Measurements from ENCODE around the gene ZCCHC8.
"Not testable (repeated sequence)": the region's sequence is repeated elsewhere in the genome, so short reads cannot be mapped to it uniquely, and the experiment has no call there.

The ZCCHC8 gene

GRCh38 chr12:122503783-122504590, 3.3 kb upstream of the ZCCHC8 start:
- no peak for DNase-seq (ENCODE audit: low read depth in 1 of 2, low spot score in 1 of 2)
- no peak for TF ChIP-seq JUND (IDR thresholded peaks at IDR 0.05; ENCODE audit: low read depth)
- in situ Hi-C loops (cut with HindIII; ENCODE audit: low pct_unique_long_range_greater_than_20kb, low sequenced_read_pairs): no loop called here

- no peak for DNase-seq (ENCODE audit: low read depth in 1 of 2, low spot score in 1 of 2)
- TF ChIP-seq JUND (IDR thresholded peaks at IDR 0.05; ENCODE audit: low read depth): no peak
- in situ Hi-C loops (cut with HindIII; ENCODE audit: low pct_unique_long_range_greater_than_20kb, low sequenced_read_pairs): no loop called here
Observed at GRCh38 chr12:122503147-122503751, 2.5 kb upstream of the ZCCHC8 start.

- in situ Hi-C loops (cut with HindIII; ENCODE audit: low pct_unique_long_range_greater_than_20kb, low sequenced_read_pairs): no loop called here
- no peak for DNase-seq (ENCODE audit: low read depth in 1 of 2, low spot score in 1 of 2)
- TF ChIP-seq JUND (IDR thresholded peaks at IDR 0.05; ENCODE audit: low read depth): no peak
Observed at GRCh38 chr12:122501489-122501989, 807 bp upstream of the ZCCHC8 start.

GRCh38 chr12:122499991-122500684, 594 bp downstream of the ZCCHC8 start:
- no peak for TF ChIP-seq JUND (IDR thresholded peaks at IDR 0.05; ENCODE audit: low read depth)
- DNase-seq (ENCODE audit: low read depth in 1 of 2, low spot score in 1 of 2): peak; percentile 49 to 83
- in situ Hi-C loops (cut with HindIII; ENCODE audit: low pct_unique_long_range_greater_than_20kb, low sequenced_read_pairs): no loop called here

- in situ Hi-C loops (cut with HindIII; ENCODE audit: low pct_unique_long_range_greater_than_20kb, low sequenced_read_pairs): no loop called here
- TF ChIP-seq JUND (IDR thresholded peaks at IDR 0.05; ENCODE audit: low read depth): no peak
- DNase-seq (ENCODE audit: low read depth in 1 of 2, low spot score in 1 of 2): no peak
Observed at GRCh38 chr12:122495258-122495657, 5.5 kb downstream of the ZCCHC8 start.

- in situ Hi-C loops (cut with HindIII; ENCODE audit: low pct_unique_long_range_greater_than_20kb, low sequenced_read_pairs); DNase-seq (ENCODE audit: low read depth in 1 of 2, low spot score in 1 of 2): not testable (repeated sequence)
Observed at GRCh38 chr12:122493222-122493621, 7.5 kb downstream of the ZCCHC8 start.

- no peak for DNase-seq (ENCODE audit: low read depth in 1 of 2, low spot score in 1 of 2)
- no peak for TF ChIP-seq JUND (IDR thresholded peaks at IDR 0.05; ENCODE audit: low read depth)
- in situ Hi-C loops (cut with HindIII; ENCODE audit: low pct_unique_long_range_greater_than_20kb, low sequenced_read_pairs): no loop called here
Observed at GRCh38 chr12:122491991-122492390, 8.7 kb downstream of the ZCCHC8 start.

GRCh38 chr12:122489038-122489437, 11.7 kb downstream of the ZCCHC8 start:
- in situ Hi-C loops (cut with HindIII; ENCODE audit: low pct_unique_long_range_greater_than_20kb, low sequenced_read_pairs): no loop called here
- no peak for TF ChIP-seq JUND (IDR thresholded peaks at IDR 0.05; ENCODE audit: low read depth)
- DNase-seq (ENCODE audit: low read depth in 1 of 2, low spot score in 1 of 2): no peak

- in situ Hi-C loops (cut with HindIII; ENCODE audit: low pct_unique_long_range_greater_than_20kb, low sequenced_read_pairs); DNase-seq (ENCODE audit: low read depth in 1 of 2, low spot score in 1 of 2): not testable (repeated sequence)
Observed at GRCh38 chr12:122487807-122488206, 12.9 kb downstream of the ZCCHC8 start.

GRCh38 chr12:122486805-122487426, 13.8 kb downstream of the ZCCHC8 start:
- DNase-seq (ENCODE audit: low read depth in 1 of 2, low spot score in 1 of 2): no peak
- TF ChIP-seq JUND (IDR thresholded peaks at IDR 0.05; ENCODE audit: low read depth): no peak
- in situ Hi-C loops (cut with HindIII; ENCODE audit: low pct_unique_long_range_greater_than_20kb, low sequenced_read_pairs): no loop called here

- DNase-seq (ENCODE audit: low read depth in 1 of 2, low spot score in 1 of 2); in situ Hi-C loops (cut with HindIII; ENCODE audit: low pct_unique_long_range_greater_than_20kb, low sequenced_read_pairs): not testable (repeated sequence)
Observed at GRCh38 chr12:122486360-122486759, 14.4 kb downstream of the ZCCHC8 start.

- DNase-seq (ENCODE audit: low read depth in 1 of 2, low spot score in 1 of 2); in situ Hi-C loops (cut with HindIII; ENCODE audit: low pct_unique_long_range_greater_than_20kb, low sequenced_read_pairs): not testable (repeated sequence)
Observed at GRCh38 chr12:122484385-122484784, 16.3 kb downstream of the ZCCHC8 start.

GRCh38 chr12:122483969-122484368, 16.8 kb downstream of the ZCCHC8 start:
- no peak for TF ChIP-seq JUND (IDR thresholded peaks at IDR 0.05; ENCODE audit: low read depth)
- in situ Hi-C loops (cut with HindIII; ENCODE audit: low pct_unique_long_range_greater_than_20kb, low sequenced_read_pairs): no loop called here
- no peak for DNase-seq (ENCODE audit: low read depth in 1 of 2, low spot score in 1 of 2)
